CD4-positive, alpha-beta T cell treated with Interleukin-6 at 100 ng/mL for 8 hours (primary cell): ENCODE measurements around the gene CIAO3.
A peak's percentile ranks its signal among the peaks of the same experiment; 100 is the strongest.

Source experiments
- DNase-seq: peaks from one replicate; pipeline ENCODE4 v3.0.0-alpha.2; 2020; ENCODE audit warnings: mixed read lengths, low spot score

The CIAO3 gene

GRCh38 chr16:709566-710499 is 31.0 kb downstream of the CIAO3 start:
- DNase-seq, result no peak

GRCh38 chr16:708959-709358 is 31.8 kb downstream of the CIAO3 start:
- no peak for DNase-seq

- no peak for DNase-seq
Measured at GRCh38 chr16:708019-708418, 32.8 kb downstream of the CIAO3 start.

GRCh38 chr16:707062-707538 is 33.7 kb downstream of the CIAO3 start:
- no peak for DNase-seq

- no peak for DNase-seq
Measured at GRCh38 chr16:706189-707061, 34.4 kb downstream of the CIAO3 start.

GRCh38 chr16:705431-706188 is 35.2 kb downstream of the CIAO3 start, which contains the start of gene FBXL16:
TSS of gene FBXL16 (minus strand) at chr16:705801. CDS start at chr16:697405, 8,396 bp downstream.
- no peak for DNase-seq

GRCh38 chr16:704552-705380 is 36.0 kb downstream of the CIAO3 start:
- DNase-seq, result no peak

- no peak for DNase-seq
Measured at GRCh38 chr16:704047-704446, 36.8 kb downstream of the CIAO3 start.

GRCh38 chr16:703406-703805 is 37.4 kb downstream of the CIAO3 start:
- no peak for DNase-seq

GRCh38 chr16:702341-702740 is 38.5 kb downstream of the CIAO3 start:
- no peak for DNase-seq

GRCh38 chr16:700684-701584 is 39.9 kb downstream of the CIAO3 start:
- peak; percentile 38 for DNase-seq

GRCh38 chr16:698911-699671 is 41.7 kb downstream of the CIAO3 start:
- DNase-seq, result no peak

GRCh38 chr16:695355-696089 is 45.3 kb downstream of the CIAO3 start:
- DNase-seq, result peak; percentile 77

- no peak for DNase-seq
Measured at GRCh38 chr16:694863-695354, 45.9 kb downstream of the CIAO3 start.

- DNase-seq, result no peak
Measured at GRCh38 chr16:694187-694862, 46.5 kb downstream of the CIAO3 start.

- DNase-seq, result no peak
Measured at GRCh38 chr16:693766-694165, 47.0 kb downstream of the CIAO3 start.

GRCh38 chr16:693364-693763 is 47.4 kb downstream of the CIAO3 start:
- no peak for DNase-seq
